Omental fat pad (tissue), 4 donors: ENCODE results near the gene PNMA6F. TPM values are rescaled to one million over a fixed set of nuclear protein-coding genes. Genes with fewer than 3 reads are reported as not detected.
A peak's percentile ranks its signal among the peaks of the same experiment; 100 is the strongest.

Experiments
- ATAC-seq: fragments of 150-250 bp; one replicate; pipeline ENCODE4 v1.9.1; 2016; ENCODE audit warnings: mild to moderate bottlenecking, moderate library complexity; ENCODE audit not compliant: low FRiP score
- DNase-seq: peaks from one replicate; pipeline ENCODE4 v3.0.0-alpha.2; 2019; ENCODE audit warnings: low spot score
- CTCF ChIP-seq, 3 donors: fragments of 450-650 bp; IDR thresholded peaks; one replicate each; pipeline ENCODE4 v1.5.1; 2016 to 2017; ENCODE audit warnings: antibody characterized with exemption in 3 of 3, mild to moderate bottlenecking in 3 of 3, moderate library complexity in 2 of 3
- total RNA-seq, 4 donors: library from RNA; depleted of rRNA; stranded (reverse); fragments of >200 nt; gene quantifications; one replicate each; pipeline ENCODE4 v1.1.0, GENCODE V29; 2016

PNMA6F gene
- total RNA-seq, 4 donors from 2014 or later, result not detected

- no peak for TF ChIP-seq CTCF (IDR thresholded peaks at IDR 0.05)
- ATAC-seq (no peak), DNase-seq (no peak)
These were observed 10.7 kb downstream of the PNMA6F start for GRCh38 chrX:153310901-153311300.

GRCh38 chrX:153307276-153308178 lies 14.0 kb downstream of the PNMA6F start:
- ATAC-seq, result no peak

GRCh38 chrX:153306527-153307115 lies 14.9 kb downstream of the PNMA6F start:
- DNase-seq, result no peak
- TF ChIP-seq CTCF (IDR thresholded peaks at IDR 0.05), result no peak
- ATAC-seq, result peak; percentile 39

More at GRCh38 chrX:153307276-153308178, 14.0 kb downstream of the PNMA6F start:
- TF ChIP-seq CTCF (IDR thresholded peaks at IDR 0.05), result no peak
- no peak for DNase-seq

- no peak for DNase-seq
- no peak for ATAC-seq
- TF ChIP-seq CTCF (IDR thresholded peaks at IDR 0.05), result no peak
These were observed 15.6 kb downstream of the PNMA6F start for GRCh38 chrX:153305972-153306371.

- no peak for DNase-seq
- TF ChIP-seq CTCF (IDR thresholded peaks at IDR 0.05), result no peak
- no peak for ATAC-seq
These were observed 16.4 kb downstream of the PNMA6F start for GRCh38 chrX:153304988-153305736.

GRCh38 chrX:153303276-153304262 lies 18.0 kb downstream of the PNMA6F start:
- no peak for DNase-seq
- ATAC-seq, result no peak
- no peak for TF ChIP-seq CTCF (IDR thresholded peaks at IDR 0.05)
